HG03045 (cell line): ENCODE measurements around the gene ATG9A.
A peak's percentile ranks its signal among the peaks of the same experiment; 100 is the strongest.

Source experiments
- ATAC-seq: cut with Tn5 transposase; IDR thresholded peaks from one replicate; pipeline ENCODE4 v1.9.1; 2021; ENCODE audit warnings: mild to moderate bottlenecking, moderate library complexity; ENCODE audit not compliant: unreplicated experiment

The ATG9A gene

GRCh38 chr2:219223831-219224610, 5.4 kb downstream of the ATG9A start:
- ATAC-seq: no peak

- ATAC-seq: no peak
Observed at GRCh38 chr2:219221957-219222518, 7.4 kb downstream of the ATG9A start.

GRCh38 chr2:219220652-219221402, 8.6 kb downstream of the ATG9A start:
- no peak for ATAC-seq

- no peak for ATAC-seq
Observed at GRCh38 chr2:219219784-219220532, 9.5 kb downstream of the ATG9A start.

GRCh38 chr2:219218732-219219701, 10.4 kb downstream of the ATG9A start, which contains the start of gene ABCB6:
ABCB6 (minus strand) TSS chr2:219218958; CDS start chr2:219218673, 285 bp downstream.
- ATAC-seq: peak; percentile 67

- peak; percentile 18 for ATAC-seq
Observed at GRCh38 chr2:219218217-219218731, 11.2 kb downstream of the ATG9A start.

- no peak for ATAC-seq
Observed at GRCh38 chr2:219216535-219216915, 12.9 kb downstream of the ATG9A start.

- no peak for ATAC-seq
Observed at GRCh38 chr2:219215871-219216534, 13.4 kb downstream of the ATG9A start.

GRCh38 chr2:219214786-219215185, 14.7 kb downstream of the ATG9A start:
- no peak for ATAC-seq

GRCh38 chr2:219214141-219214540, 15.3 kb downstream of the ATG9A start:
- ATAC-seq: no peak

- no peak for ATAC-seq
Observed at GRCh38 chr2:219213486-219214071, 15.9 kb downstream of the ATG9A start.

- no peak for ATAC-seq
Observed at GRCh38 chr2:219213026-219213415, 16.4 kb downstream of the ATG9A start.

GRCh38 chr2:219210886-219211362, 18.5 kb downstream of the ATG9A start:
- no peak for ATAC-seq

GRCh38 chr2:219210196-219210885, 19.1 kb downstream of the ATG9A start:
- ATAC-seq: no peak

- ATAC-seq: no peak
Observed at GRCh38 chr2:219209236-219210195, 19.9 kb downstream of the ATG9A start.

- ATAC-seq: no peak
Observed at GRCh38 chr2:219207884-219208740, 21.3 kb downstream of the ATG9A start.
